A673 (cell line): ENCODE results near the gene SPATA33. TPM values are rescaled to one million over a fixed set of nuclear protein-coding genes. Genes with fewer than 3 reads are reported as not detected.

Source experiments
- BruUV-seq: library from RNA; stranded (reverse); fragments of 400-500 nt; replicated peaks from 2 replicates; lab custom pipeline; 2021; lab: Mats Ljungman, UMichigan
- CTCF ChIA-PET: fragments of 300-600 bp; sonication (Branson Sonifier 250); formaldehyde crosslinking; loops from one replicate; lab custom pipeline; 2022; ENCODE audit warnings: antibody characterized with exemption; lab: Charles Lee
- POLR2A ChIA-PET: fragments of 300-600 bp; sonication (Branson Sonifier 250); formaldehyde crosslinking; loops from one replicate; lab custom pipeline; 2022; ENCODE audit warnings: antibody characterized with exemption; ENCODE audit not compliant: low non-redundant PET; lab: Charles Lee
- DNase-seq: peaks from one replicate; pipeline ENCODE4 v3.0.0-alpha.2; 2015; ENCODE audit warnings: low spot score
- H3K27ac ChIP-seq: fragments of 200-600 bp; sonication (generic); 2 replicates; pipeline ENCODE4 v1.5.1; 2016; ENCODE audit warnings: mixed run types, low read depth, mild to moderate bottlenecking, mixed read lengths, antibody characterized with exemption, low read length; ENCODE audit not compliant: poor library complexity, severe bottlenecking
- H3K27me3 ChIP-seq: fragments of 200-600 bp; sonication (generic); replicated peaks from 2 replicates; pipeline ENCODE4 v1.6.1; 2017; ENCODE audit warnings: mixed run types, low read depth, mild to moderate bottlenecking, mixed read lengths, antibody characterized with exemption, low read length; ENCODE audit not compliant: insufficient read depth, poor library complexity
- H3K36me3 ChIP-seq: fragments of 200-600 bp; sonication (generic); 2 replicates; pipeline ENCODE4 v1.6.1; 2016; ENCODE audit warnings: mixed run types, mild to moderate bottlenecking, mixed read lengths, antibody characterized with exemption, low read length; ENCODE audit not compliant: insufficient read depth, poor library complexity, severe bottlenecking
- H3K4me1 ChIP-seq: fragments of 200-600 bp; sonication (generic); 2 replicates; pipeline ENCODE4 v1.6.1; 2017; ENCODE audit warnings: mixed run types, mild to moderate bottlenecking, mixed read lengths, antibody characterized with exemption, low read length; ENCODE audit not compliant: insufficient read depth, poor library complexity, severe bottlenecking
- H3K4me3 ChIP-seq: fragments of 200-600 bp; sonication (generic); 2 replicates; pipeline ENCODE4 v1.5.1; 2016; ENCODE audit warnings: low read depth, mixed run types, mild to moderate bottlenecking, mixed read lengths, low read length; ENCODE audit not compliant: poor library complexity, severe bottlenecking
- H3K9me3 ChIP-seq: fragments of 200-600 bp; sonication (generic); 2 replicates; pipeline ENCODE4 v1.6.1; 2016; ENCODE audit warnings: mixed run types, low read depth, mild to moderate bottlenecking, mixed read lengths, antibody characterized with exemption, low read length; ENCODE audit not compliant: poor library complexity, severe bottlenecking
- CTCF ChIP-seq: fragments of 300-800, 200-600 bp; sonication (generic); conservative IDR thresholded peaks from 2 replicates; pipeline ENCODE4 v1.5.1; 2017; ENCODE audit warnings: low read depth, mild to moderate bottlenecking, antibody characterized with exemption, low read length, moderate library complexity, mixed read lengths
- EZH2 ChIP-seq: fragments of 200-600 bp; sonication (generic); IDR thresholded peaks from 2 replicates; pipeline ENCODE4 v1.6.1; 2017; ENCODE audit warnings: borderline replicate concordance, low read depth, mild to moderate bottlenecking, mixed read lengths, antibody characterized with exemption, low read length; ENCODE audit not compliant: poor library complexity, severe bottlenecking
- intact Hi-C: fragments of 100-400 bp; cut with micrococcal nuclease; formaldehyde crosslinking; loops from one replicate; pipeline ENCODE4 v1.10.0; 2022; ENCODE audit not compliant: unreplicated experiment
- total RNA-seq: library from RNA; stranded (reverse); gene quantifications from 2 replicates; pipeline ENCODE4 v1.2.3, GENCODE V29; 2021

SPATA33 gene
- total RNA-seq, 1 experiment from 2014 or later = 46.7 TPM

- no peaks in the 10 kb centered on the region for H3K9me3 ChIP-seq
- intact Hi-C loops = no loop called here
- POLR2A ChIA-PET = no interaction called here
- DNase-seq = no peak
- no peaks in the 10 kb centered on the region for H3K27me3 ChIP-seq
- TF ChIP-seq CTCF (no peak), EZH2 (no peak)
- BruUV-seq = no TSS peak
- no peak overlapping the region for H3K4me3 ChIP-seq
- CTCF ChIA-PET = no interaction called here
- no peaks in the 10 kb centered on the region for H3K36me3 ChIP-seq
- H3K27ac ChIP-seq = no peak overlapping the region
- H3K4me1 ChIP-seq = peaks cover 14% of the 10 kb centered on the region
Observed at GRCh38 chr16:89612415-89613166, 45.0 kb upstream of the SPATA33 start.

GRCh38 chr16:89613231-89613953 lies 44.2 kb upstream of the SPATA33 start, which contains the start of gene DPEP1:
Gene DPEP1 (plus strand): TSS chr16:89613642. CDS start chr16:89630411, 16,769 bp downstream.
- POLR2A ChIA-PET = no interaction called here
- CTCF ChIA-PET = no interaction called here
- TF ChIP-seq CTCF (no peak), EZH2 (no peak)
- no peak within 1 kb of the TSS for H3K4me3 ChIP-seq
- no TSS peak for BruUV-seq
- peaks cover 18% of the 10 kb centered on the region for H3K4me1 ChIP-seq
- no peaks in the 10 kb centered on the region for H3K36me3 ChIP-seq
- intact Hi-C loops = no loop called here
- no peaks in the 10 kb centered on the region for H3K27me3 ChIP-seq
- H3K27ac ChIP-seq = no peak within 1 kb of the TSS
- H3K9me3 ChIP-seq = no peaks in the 10 kb centered on the region
- DNase-seq = no peak

- Histone ChIP-seq H3K9me3 (no peaks in the 10 kb centered on the region), H3K4me3 (no peak overlapping the region), H3K27ac (no peak overlapping the region), H3K27me3 (no peaks in the 10 kb centered on the region), H3K36me3 (no peaks in the 10 kb centered on the region), H3K4me1 (peaks cover 19% of the 10 kb centered on the region)
- TF ChIP-seq EZH2 (no peak), CTCF (no peak)
- no TSS peak for BruUV-seq
- POLR2A ChIA-PET = no interaction called here
- intact Hi-C loops = no loop called here
- no peak for DNase-seq
- CTCF ChIA-PET = no interaction called here
Observed at GRCh38 chr16:89613954-89614459, 43.6 kb upstream of the SPATA33 start.
